ENCODE data around the gene EZH1. TPM values are rescaled to one million over a fixed set of nuclear protein-coding genes. Genes with fewer than 3 reads are reported as not detected.

Gene EZH1
- total RNA-seq = 9.0 and 10.4 TPM in 2 replicates

DNA sequence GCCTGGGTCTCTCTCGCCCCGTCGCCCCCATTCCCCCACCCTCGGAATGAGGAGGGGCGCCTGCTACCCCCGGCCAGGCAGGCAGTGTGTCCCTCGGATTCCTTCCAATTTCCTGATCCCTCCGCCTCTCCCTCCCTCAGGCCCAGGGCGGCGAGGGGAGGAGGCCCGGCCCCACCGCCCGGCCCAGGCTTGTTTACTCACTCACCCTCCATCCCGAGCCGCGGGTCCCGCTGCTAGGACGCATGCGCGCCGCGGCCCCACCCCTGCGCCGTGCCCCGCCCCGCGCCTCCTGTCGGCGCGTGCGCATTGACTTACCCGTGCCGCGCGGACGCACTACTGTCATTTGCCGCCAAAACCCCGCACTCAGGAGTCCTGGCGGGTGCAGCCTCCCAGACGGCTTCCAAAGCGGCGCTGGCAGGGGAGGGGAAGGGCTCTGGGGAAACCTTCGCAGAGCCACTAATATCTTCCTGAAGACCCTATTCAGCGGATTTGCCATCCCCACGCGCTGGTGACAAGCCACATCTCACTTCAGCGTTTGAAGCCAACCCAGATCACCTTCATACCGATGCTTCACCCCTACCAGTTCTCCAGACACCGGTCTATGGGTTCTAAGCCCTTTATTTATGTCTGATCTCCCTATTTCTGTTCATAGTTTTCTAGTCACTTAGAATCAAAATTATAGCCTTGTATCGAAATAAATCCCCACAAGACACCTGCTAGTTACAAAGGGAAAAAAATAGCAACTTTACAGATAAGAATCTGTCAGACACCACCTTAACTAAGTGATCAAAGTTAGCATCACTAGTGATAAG, at the start of gene EZH1:
Gene EZH1 (minus strand): TSS at position 235 of the 812 bp plus-strand sequence. CDS start 16,099 bp downstream, outside the sequence.

DNA sequence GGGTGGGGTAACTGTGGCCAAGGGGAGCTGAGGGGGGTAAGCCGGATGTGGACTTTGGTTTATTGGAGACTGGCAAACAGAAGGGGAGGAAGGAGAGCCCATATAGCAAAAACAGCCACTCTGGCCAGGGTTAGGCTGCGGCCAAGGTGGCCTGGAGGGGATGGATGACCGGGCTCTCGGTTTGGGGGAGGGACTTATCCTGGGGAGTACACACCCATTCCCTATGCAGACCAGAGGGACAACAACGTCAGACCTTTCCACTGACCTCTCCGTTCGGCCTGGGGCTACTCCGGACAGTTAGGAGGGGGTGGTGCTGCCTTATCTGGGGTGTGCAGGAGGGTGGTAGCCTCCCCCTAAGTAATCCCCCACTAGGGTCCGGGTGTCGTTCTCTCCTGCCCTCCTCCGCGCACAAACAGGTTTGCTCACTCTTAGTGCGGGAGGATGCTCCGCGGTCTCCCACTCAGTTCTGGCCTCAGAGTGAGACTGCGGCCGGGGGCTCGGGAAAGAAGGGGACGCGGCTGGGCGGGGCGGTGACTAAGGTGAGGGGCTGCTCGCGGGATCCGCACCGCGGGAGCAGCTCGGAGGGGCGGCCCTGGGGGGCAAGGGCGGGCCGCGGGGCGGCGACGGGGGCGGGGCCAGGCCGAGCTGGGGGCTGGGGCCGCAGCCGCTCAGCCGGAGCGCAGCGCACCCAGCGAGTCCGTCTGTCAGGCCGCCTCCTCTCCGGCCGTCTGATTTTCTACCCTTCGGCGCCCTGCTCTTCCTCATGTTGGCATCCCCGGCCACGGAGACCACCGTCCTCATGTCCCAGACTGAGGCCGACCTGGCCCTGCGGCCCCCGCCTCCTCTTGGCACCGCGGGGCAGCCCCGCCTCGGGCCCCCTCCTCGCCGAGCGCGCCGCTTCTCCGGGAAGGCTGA, 35.4 kb upstream of the EZH1 start, which contains the start of gene WNK4:
Gene WNK4 (plus strand): TSS at position 675 of the 915 bp plus-strand sequence. CDS start 89 bp downstream, at position 764.

DNA sequence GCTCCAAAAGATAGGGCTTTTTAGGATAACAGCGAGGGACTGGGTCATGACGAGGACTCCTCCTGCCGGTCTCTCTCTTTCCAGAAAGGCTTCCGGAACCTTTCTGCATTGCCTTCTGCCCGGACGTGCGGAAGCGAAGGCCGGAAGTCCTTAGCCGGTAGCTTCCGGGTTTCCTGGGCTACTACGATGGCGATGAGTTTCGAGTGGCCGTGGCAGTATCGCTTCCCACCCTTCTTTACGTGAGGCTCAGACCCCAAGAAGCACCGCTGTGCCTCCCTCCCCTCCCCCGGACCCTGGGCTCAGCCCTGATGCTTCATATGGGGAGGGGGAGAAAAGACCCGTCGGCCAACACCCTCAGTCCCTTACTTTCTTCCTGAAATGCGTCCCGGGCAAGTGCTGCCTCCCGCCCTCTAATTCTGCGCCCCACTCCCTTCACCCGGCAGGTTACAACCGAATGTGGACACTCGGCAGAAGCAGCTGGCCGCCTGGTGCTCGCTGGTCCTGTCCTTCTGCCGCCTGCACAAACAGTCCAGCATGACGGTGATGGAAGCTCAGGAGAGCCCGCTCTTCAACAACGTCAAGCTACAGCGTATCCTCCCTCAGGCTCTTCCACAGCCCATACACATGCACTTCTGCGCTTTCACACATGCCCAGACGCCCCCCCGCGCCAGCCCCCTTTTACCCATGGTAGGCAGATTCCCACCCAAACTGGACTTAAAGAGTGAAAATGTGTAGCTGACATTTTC, 28.6 kb upstream of the EZH1 start, which contains the start of gene VPS25:
Gene VPS25 (plus strand): TSS at position 160 of the 746 bp plus-strand sequence. CDS start 27 bp downstream, at position 187.

DNA sequence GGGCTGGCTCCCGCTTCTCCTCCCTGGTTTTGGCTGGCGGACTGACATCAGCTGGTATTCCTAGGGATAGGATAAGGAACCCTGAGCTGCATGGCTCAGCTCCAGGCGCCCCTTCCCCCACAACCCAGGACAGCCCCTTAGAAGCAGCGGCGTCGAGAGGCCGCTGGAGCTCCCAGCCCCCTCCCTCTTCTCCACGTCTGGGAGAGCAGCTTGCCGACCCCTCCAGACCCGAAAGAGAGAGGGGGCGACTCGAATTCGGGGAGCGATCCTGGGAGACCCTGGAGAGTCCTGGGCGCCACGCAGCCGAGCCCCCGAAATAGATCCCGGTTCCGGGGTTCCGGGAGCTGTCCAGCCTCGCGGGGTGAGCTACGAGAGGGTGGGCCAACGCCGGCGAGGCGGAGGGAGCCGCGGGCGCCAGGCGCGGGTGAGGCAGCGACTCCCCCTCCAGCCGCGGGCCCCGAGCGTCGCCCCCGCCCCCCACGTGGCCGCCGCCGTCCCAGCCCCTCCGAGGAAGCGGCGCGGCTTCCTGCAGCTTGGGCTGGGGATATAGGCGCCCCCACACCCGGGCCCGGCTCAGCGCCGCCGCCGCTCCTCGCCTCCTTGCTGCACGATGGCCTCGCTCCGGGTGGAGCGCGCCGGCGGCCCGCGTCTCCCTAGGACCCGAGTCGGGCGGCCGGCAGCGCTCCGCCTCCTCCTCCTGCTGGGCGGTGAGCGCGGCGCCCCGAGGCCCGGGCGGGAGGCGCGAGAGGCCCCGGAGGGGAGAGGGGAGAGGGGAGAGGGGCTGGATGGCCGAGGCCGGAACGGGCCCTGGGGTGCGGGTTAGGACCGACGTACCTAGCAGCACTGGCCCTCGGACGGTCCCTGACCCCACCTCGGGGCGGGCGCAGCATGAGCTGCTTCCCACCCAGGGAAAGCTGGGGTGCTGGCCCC, 16.1 kb upstream of the EZH1 start, which contains the start of gene RAMP2:
Gene RAMP2 (plus strand): TSS at position 576 of the 930 bp plus-strand sequence. CDS start 35 bp downstream, at position 611.

DNA sequence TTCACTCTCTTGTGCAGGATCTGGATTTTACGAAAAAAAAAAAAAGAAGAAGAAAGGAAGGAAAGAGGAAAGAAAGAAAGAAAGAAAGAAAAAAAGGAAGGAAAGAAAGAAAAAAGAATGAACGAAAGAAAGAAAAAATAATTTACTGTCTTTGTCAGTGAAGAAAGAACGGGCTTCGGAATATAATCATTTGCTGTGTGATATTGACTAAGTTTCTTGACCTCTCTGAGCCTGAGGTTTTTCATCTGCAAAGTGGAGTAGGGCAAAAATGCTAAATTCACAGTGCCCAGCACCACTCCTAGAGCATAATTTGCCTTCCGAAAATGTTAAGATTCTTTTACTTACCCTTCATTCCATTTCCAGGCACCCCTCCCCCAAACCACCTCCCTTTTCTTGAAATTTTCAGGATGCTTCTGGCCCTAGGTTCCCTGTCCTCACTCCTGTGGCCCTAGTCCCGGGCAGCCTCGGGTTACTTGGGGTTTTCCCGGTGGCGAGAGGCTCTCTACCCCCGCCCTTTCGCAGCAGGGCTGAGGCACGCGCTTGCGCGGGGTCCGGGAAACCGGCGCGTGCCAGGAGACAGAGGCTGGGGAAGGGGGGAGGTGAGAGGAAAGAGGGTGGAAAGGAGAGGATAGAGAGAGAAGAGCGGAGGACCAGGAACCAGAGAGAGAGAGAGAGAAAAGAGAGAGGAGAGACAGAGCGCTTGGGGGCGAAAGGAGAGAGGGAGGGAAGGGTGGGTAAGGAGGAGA, 62.7 kb downstream of the EZH1 start, which contains the start of gene CNTNAP1:
Gene CNTNAP1 (plus strand): TSS at position 556 of the 746 bp plus-strand sequence. CDS start 299 bp downstream, outside the sequence.

DNA sequence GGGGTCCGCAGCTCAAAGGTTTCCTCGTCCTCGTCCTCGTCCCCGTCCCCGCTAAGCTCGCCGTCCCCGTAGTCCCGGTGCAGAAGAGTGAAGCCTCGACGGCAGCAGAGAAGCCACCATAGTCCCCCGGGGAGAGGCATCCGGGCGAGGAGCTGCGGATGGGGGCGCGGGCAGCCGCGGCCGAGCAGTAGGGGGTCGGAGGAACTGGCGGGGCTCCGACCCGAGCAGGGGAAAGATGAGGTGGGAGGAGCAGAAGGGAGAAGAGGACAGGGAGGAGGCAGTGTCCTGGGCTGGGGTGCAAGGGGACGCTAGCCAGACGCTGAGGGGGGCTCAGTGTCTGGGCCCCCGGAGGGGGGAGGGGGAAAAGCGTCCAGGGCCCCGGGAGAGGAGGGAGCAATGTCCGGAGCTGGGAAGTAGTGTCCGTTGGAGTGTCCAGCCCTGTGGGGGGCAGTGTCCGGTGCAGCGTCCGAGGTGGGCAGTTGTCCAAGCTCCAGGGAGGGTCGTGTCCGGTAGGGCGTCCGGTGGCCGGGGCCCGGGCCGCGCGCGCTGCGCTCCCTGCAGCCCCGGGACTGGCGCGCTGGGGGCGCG, 68.3 kb downstream of the EZH1 start, which contains the start of gene PLEKHH3:
Gene PLEKHH3 (minus strand): TSS at position 571 of the 588 bp plus-strand sequence. CDS start 431 bp downstream, at position 140.

DNA sequence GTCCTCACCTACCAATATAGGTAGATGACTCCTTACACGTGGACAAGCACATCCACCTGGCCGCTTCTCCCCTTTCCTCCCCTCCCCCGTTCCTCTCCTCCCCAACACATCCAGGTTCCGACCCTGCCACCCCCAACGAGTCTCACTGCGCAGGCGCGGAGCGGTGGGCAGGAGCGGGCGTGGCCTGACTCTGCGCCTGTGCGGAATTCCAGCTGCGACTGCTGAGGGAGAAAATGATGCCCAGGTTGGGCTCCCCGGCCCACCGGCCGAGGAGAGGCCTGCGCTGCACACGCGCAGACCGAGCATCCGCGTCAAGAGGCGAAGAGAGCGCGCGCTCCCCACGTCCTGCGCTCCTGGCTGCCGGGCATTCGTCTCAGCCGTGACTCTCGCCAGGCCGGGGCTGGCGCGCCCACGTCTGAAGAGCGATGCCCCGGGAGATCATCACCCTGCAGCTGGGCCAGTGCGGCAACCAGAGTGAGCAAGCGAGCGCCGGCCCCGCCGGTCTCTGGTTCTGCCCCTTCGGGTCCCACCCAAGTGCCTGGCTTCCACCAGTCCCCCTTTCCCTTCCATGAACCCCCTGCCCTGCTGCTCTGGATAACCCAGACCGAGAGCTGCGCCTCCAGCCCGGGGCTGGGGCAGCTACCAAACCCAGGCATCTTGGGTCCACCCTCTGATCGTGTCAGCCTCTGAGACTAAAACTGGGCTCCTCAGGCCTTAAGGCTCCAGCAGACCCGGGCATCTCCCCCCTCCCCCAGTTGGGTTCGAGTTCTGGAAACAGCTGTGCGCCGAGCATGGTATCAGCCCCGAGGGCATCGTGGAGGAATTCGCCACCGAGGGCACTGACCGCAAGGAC, 85.5 kb downstream of the EZH1 start, which contains the start of gene TUBG2:
Gene TUBG2 (plus strand): TSS at position 206 of the 853 bp plus-strand sequence. CDS start 220 bp downstream, at position 426.

Other genes with a start within 250 kb of the EZH1 start
- gene NAGLU, start 208.8 kb downstream of the EZH1 start, total RNA-seq = 19.6 and 25.0 TPM in 2 replicates
- gene HSD17B1, start 192.1 kb downstream of the EZH1 start, total RNA-seq = 5.7 and 9.3 TPM in 2 replicates
- gene COASY, start 182.9 kb downstream of the EZH1 start, total RNA-seq = 45.0 and 59.5 TPM in 2 replicates
- gene MLX, start 177.9 kb downstream of the EZH1 start, total RNA-seq = 21.3 and 33.7 TPM in 2 replicates
- gene PSMC3IP, start 167.3 kb downstream of the EZH1 start, total RNA-seq = 9.8 and 13.4 TPM in 2 replicates
- gene RETREG3, start 135.7 kb downstream of the EZH1 start, total RNA-seq = 47.0 and 57.5 TPM in 2 replicates
- 90.4 and 130 TPM in 2 replicates for gene TUBG1, start 135.4 kb downstream of the EZH1 start, total RNA-seq
- 8.5 and 9.0 TPM in 2 replicates for gene TUBG2, start 85.8 kb downstream of the EZH1 start, total RNA-seq
- 49.8 and 55.3 TPM in 2 replicates for gene PLEKHH3, start 68.0 kb downstream of the EZH1 start, total RNA-seq
- 0.19 and 0.28 TPM in 2 replicates for gene CCR10, start 63.2 kb downstream of the EZH1 start, total RNA-seq
- gene CNTNAP1, start 62.5 kb downstream of the EZH1 start, total RNA-seq = 4.1 and 4.2 TPM in 2 replicates
- 0.49 TPM in 1 of 2 replicates, not detected in the other for gene RAMP2, start 16.2 kb upstream of the EZH1 start, total RNA-seq
- 98.8 and 108 TPM in 2 replicates for gene VPS25, start 28.4 kb upstream of the EZH1 start, total RNA-seq
- 0.09 TPM in 1 of 2 replicates, not detected in the other for gene WNK4, start 35.6 kb upstream of the EZH1 start, total RNA-seq
- 78.8 and 81.6 TPM in 2 replicates for gene COA3, start 53.7 kb upstream of the EZH1 start, total RNA-seq
- gene CNTD1, start 53.8 kb upstream of the EZH1 start, total RNA-seq = 0.07 TPM in 1 of 2 replicates, not detected in the other
- 76.7 and 84.6 TPM in 2 replicates for gene BECN1, start 79.2 kb upstream of the EZH1 start, total RNA-seq
- gene PSME3, start 88.4 kb upstream of the EZH1 start, total RNA-seq = 122 and 130 TPM in 2 replicates
- 0.14 and 0.92 TPM in 2 replicates for gene AOC2, start 99.5 kb upstream of the EZH1 start, total RNA-seq
- gene AOC3, start 106.2 kb upstream of the EZH1 start, total RNA-seq = under 0.01 and 0.07 TPM in 2 replicates
- gene G6PC1, start 155.8 kb upstream of the EZH1 start, total RNA-seq = not detected in 2 replicates
- 29.7 and 38.9 TPM in 2 replicates for gene AARSD1, start 219.4 kb upstream of the EZH1 start, total RNA-seq
- gene PTGES3L, start 235.0 kb upstream of the EZH1 start, total RNA-seq = 0.28 and 0.49 TPM in 2 replicates
- gene RUNDC1, start 235.5 kb upstream of the EZH1 start, total RNA-seq = 8.7 and 12.2 TPM in 2 replicates